PC-3 (cell line): ENCODE data around the gene ISCU. TPM values are rescaled to one million over a fixed set of nuclear protein-coding genes. Genes with fewer than 3 reads are reported as not detected.

Source experiments
- ATAC-seq: fragments of 200-7000 bp; cut with Tn5 transposase; 2 replicates; pipeline ENCODE4 v1.9.1; 2020; ENCODE audit warnings: mild to moderate bottlenecking, moderate library complexity
- BruUV-seq: library from RNA; stranded (reverse); fragments of 400-500 nt; replicated peaks from 2 replicates; lab custom pipeline; 2021; lab: Mats Ljungman, UMichigan
- CTCF ChIA-PET: fragments of 300-600 bp; sonication (Branson Sonifier 250); formaldehyde crosslinking; loops from one replicate; lab custom pipeline; 2022; ENCODE audit warnings: antibody characterized with exemption; lab: Charles Lee
- POLR2A ChIA-PET: fragments of 300-600 bp; sonication (Branson Sonifier 250); formaldehyde crosslinking; loops from one replicate; lab custom pipeline; 2022; ENCODE audit warnings: antibody characterized with exemption; ENCODE audit not compliant: unreplicated experiment; lab: Charles Lee
- DNase-seq: peaks from one replicate; pipeline ENCODE4 v3.0.0-alpha.2; 2015
- H2AFZ ChIP-seq: fragments of 300-600 bp; sonication (generic); 2 replicates; pipeline ENCODE4 v1.6.0; 2016; ENCODE audit warnings: antibody characterized with exemption, low read length
- H3F3A ChIP-seq: fragments of 300-600 bp; sonication (generic); one replicate; pipeline ENCODE4 v1.6.0; 2017; ENCODE audit warnings: antibody characterized with exemption, low read length, control low read depth, mild to moderate bottlenecking; ENCODE audit not compliant: unreplicated experiment
- H3K27ac ChIP-seq: fragments of 300-600 bp; sonication (generic); 2 replicates; pipeline ENCODE4 v1.5.1; 2016; ENCODE audit warnings: mild to moderate bottlenecking, low read length
- H3K27me3 ChIP-seq: fragments of 300-600 bp; sonication (generic); 2 replicates; pipeline ENCODE4 v1.6.1; 2016; ENCODE audit warnings: low read length, mixed read lengths
- H3K36me3 ChIP-seq: fragments of 300-600 bp; sonication (generic); 2 replicates; pipeline ENCODE4 v1.6.1; 2016; ENCODE audit warnings: low read depth, mixed run types, low read length, mixed read lengths
- H3K4me1 ChIP-seq: fragments of 300-600 bp; sonication (generic); 2 replicates; pipeline ENCODE4 v1.5.1; 2016; ENCODE audit warnings: low read length; ENCODE audit not compliant: insufficient read depth
- H3K4me2 ChIP-seq: fragments of 300-600 bp; sonication (generic); 2 replicates; pipeline ENCODE4 v1.6.0; 2016; ENCODE audit warnings: low read length
- H3K4me3 ChIP-seq: fragments of 300-600 bp; sonication (generic); 2 replicates; pipeline ENCODE4 v1.5.1; 2016; ENCODE audit warnings: mild to moderate bottlenecking, low read length, mixed read lengths
- H3K79me2 ChIP-seq: fragments of 300-600 bp; sonication (generic); 2 replicates; pipeline ENCODE4 v1.6.1; 2017; ENCODE audit warnings: low read length, mixed read lengths
- H3K9ac ChIP-seq: fragments of 300-600 bp; sonication (generic); 2 replicates; pipeline ENCODE4 v1.6.0; 2016; ENCODE audit warnings: mild to moderate bottlenecking, low read length
- H3K9me2 ChIP-seq: fragments of 300-600 bp; sonication (generic); replicated peaks from 2 replicates; pipeline ENCODE4 v1.6.1; 2016; ENCODE audit warnings: mixed run types, low read length, mixed read lengths
- H3K9me3 ChIP-seq: fragments of 300-600 bp; sonication (generic); 2 replicates; pipeline ENCODE4 v1.6.1; 2016; ENCODE audit warnings: low read length, mixed read lengths
- H4K20me1 ChIP-seq: fragments of 300-600 bp; sonication (generic); 2 replicates; pipeline ENCODE4 v1.6.1; 2016; ENCODE audit warnings: low read length, mixed read lengths
- CTCF ChIP-seq: fragments of 300-600 bp; sonication (generic); conservative IDR thresholded peaks from 2 replicates; pipeline ENCODE4 v1.5.1; 2017; ENCODE audit warnings: antibody characterized with exemption, low read depth, mild to moderate bottlenecking, low read length
- EZH2 ChIP-seq: fragments of 300-600 bp; sonication (generic); IDR thresholded peaks from one replicate; pipeline ENCODE4 v1.6.1; 2017; ENCODE audit warnings: antibody characterized with exemption, mild to moderate bottlenecking, low read length; ENCODE audit not compliant: unreplicated experiment
- EZH2phosphoT487 ChIP-seq: fragments of 300-600 bp; sonication (generic); IDR thresholded peaks from 2 replicates; pipeline ENCODE4 v1.6.1; 2018; ENCODE audit warnings: mild to moderate bottlenecking, antibody characterized with exemption, low read length, borderline replicate concordance
- intact Hi-C: fragments of 100-400 bp; cut with micrococcal nuclease; formaldehyde crosslinking; loops from 2 replicates; pipeline ENCODE4 v1.9.0; 2023
- total RNA-seq: library from RNA; depleted of rRNA; stranded (reverse); fragments of >200 nt; gene quantifications from 2 replicates; pipeline ENCODE4 v1.2.3, GENCODE V29; 2014

Gene ISCU
- total RNA-seq, 1 experiment from 2014 or later, result 181 TPM

- Histone ChIP-seq H3K9me3 (no peaks in the 10 kb centered on the region), H2AFZ (no peak overlapping the region), H4K20me1 (no peaks in the 10 kb centered on the region), H3K4me3 (no peak overlapping the region), H3K4me1 (no peaks in the 10 kb centered on the region), H3K4me2 (no peak overlapping the region), H3K9ac (no peak overlapping the region), H3K9me2 (no peaks in the 10 kb centered on the region), H3K79me2 (no peaks in the 10 kb centered on the region), H3F3A (no peaks in the 10 kb centered on the region), H3K36me3 (no peaks in the 10 kb centered on the region), H3K27ac (no peak overlapping the region), H3K27me3 (no peaks in the 10 kb centered on the region)
- POLR2A ChIA-PET, result no interaction called here
- ATAC-seq, result no peak
- CTCF ChIA-PET, result no interaction called here
- TF ChIP-seq EZH2phosphoT487 (no peak), EZH2 (no peak), CTCF (no peak)
- no peak for DNase-seq
- BruUV-seq, result no TSS peak
- intact Hi-C loops, result no loop called here
Measured at GRCh38 chr12:108575199-108575912, 13.0 kb downstream of the ISCU start.

- no peak overlapping the region for H3K4me3 ChIP-seq
- H3K9me3 ChIP-seq, result no peaks in the 10 kb centered on the region
- no peak overlapping the region for H2AFZ ChIP-seq
- H3K79me2 ChIP-seq, result no peaks in the 10 kb centered on the region
- no peaks in the 10 kb centered on the region for H3K4me1 ChIP-seq
- H3K27me3 ChIP-seq, result no peaks in the 10 kb centered on the region
- CTCF ChIA-PET, result no interaction called here
- no peak overlapping the region for H3K27ac ChIP-seq
- no peaks in the 10 kb centered on the region for H3F3A ChIP-seq
- no peak overlapping the region for H3K4me2 ChIP-seq
- no peaks in the 10 kb centered on the region for H3K36me3 ChIP-seq
- intact Hi-C loops, result no loop called here
- POLR2A ChIA-PET, result interaction anchor here (0.5 kb wide), 1 partner anchor 175 kb away, joined by 4 read pairs; no protein-coding TSS in a partner anchor
- BruUV-seq, result no TSS peak
- no peaks in the 10 kb centered on the region for H3K9me2 ChIP-seq
- H4K20me1 ChIP-seq, result no peaks in the 10 kb centered on the region
- H3K9ac ChIP-seq, result no peak overlapping the region
- DNase-seq, result no peak
- ATAC-seq, result no peak
- TF ChIP-seq CTCF, result no peak
Measured at GRCh38 chr12:108576660-108577234, 14.4 kb downstream of the ISCU start.

GRCh38 chr12:108577458-108577857 lies 15.1 kb downstream of the ISCU start:
- H3K27ac ChIP-seq, result no peak overlapping the region
- no peak overlapping the region for H3K4me3 ChIP-seq
- ChIA-PET POLR2A (no interaction called here), CTCF (no interaction called here)
- H3F3A ChIP-seq, result no peaks in the 10 kb centered on the region
- H3K9ac ChIP-seq, result no peak overlapping the region
- H3K4me2 ChIP-seq, result no peak overlapping the region
- no peaks in the 10 kb centered on the region for H3K79me2 ChIP-seq
- H3K9me2 ChIP-seq, result no peaks in the 10 kb centered on the region
- DNase-seq (no peak), ATAC-seq (no peak)
- H4K20me1 ChIP-seq, result no peaks in the 10 kb centered on the region
- H3K36me3 ChIP-seq, result no peaks in the 10 kb centered on the region
- intact Hi-C loops, result no loop called here
- no peak overlapping the region for H2AFZ ChIP-seq
- H3K27me3 ChIP-seq, result no peaks in the 10 kb centered on the region
- TF ChIP-seq EZH2 (no peak), EZH2phosphoT487 (no peak), CTCF (no peak)
- H3K4me1 ChIP-seq, result no peaks in the 10 kb centered on the region
- no peaks in the 10 kb centered on the region for H3K9me3 ChIP-seq
- no TSS peak for BruUV-seq
